ENCODE data around the gene RBM4. TPM values are rescaled to one million over a fixed set of nuclear protein-coding genes. Genes with fewer than 3 reads are reported as not detected.
A peak's percentile ranks its signal among the peaks of the same experiment; 100 is the strongest.

Gene RBM4
- polyA plus RNA-seq, 3 donors: 268 to 292 (median 286) TPM

DNA sequence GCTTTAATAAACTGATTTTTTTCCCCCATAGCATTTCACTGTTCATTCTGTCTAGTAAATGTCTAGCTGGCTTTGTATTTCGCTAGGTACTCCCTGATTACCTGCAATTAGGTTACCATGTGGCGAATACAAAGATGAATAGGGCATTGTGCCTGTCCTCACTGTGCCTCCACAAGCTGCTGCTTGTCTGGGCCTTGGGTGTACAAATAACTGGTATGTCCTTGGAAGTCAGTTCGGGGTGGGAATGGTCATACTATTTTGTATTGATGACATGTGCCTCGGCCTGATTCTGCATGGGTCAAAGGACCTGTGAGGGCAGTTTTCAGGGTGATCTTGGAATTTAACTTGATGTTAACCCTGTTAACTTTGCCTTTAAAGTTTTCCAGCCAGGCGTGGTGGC is 11.4 kb downstream of the RBM4 start:
- no peak for DNase-seq (ENCODE audit: low read depth in 3 of 3, low spot score in 2 of 3)

DNA sequence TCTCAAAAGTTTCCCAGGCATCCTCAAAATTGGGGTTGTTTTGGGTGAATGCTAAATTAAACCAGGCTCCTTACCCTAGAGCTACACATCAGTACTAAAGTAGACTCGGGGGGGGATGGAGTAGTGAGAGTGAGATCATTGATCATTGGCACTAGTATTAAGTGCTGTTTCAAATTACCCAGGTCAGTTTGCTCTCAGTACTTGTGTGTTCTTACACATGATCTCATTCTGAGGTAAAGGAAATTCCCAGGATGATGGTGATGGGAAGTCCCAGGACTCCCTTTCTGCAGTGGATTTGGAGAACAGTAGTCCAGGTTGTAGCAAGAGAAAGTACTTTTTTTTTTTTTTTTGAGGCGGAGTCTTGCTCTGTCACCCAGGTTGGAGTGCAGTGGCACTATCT is 12.5 kb downstream of the RBM4 start:
- DNase-seq (ENCODE audit: low read depth in 3 of 3, low spot score in 2 of 3): no peak

DNA sequence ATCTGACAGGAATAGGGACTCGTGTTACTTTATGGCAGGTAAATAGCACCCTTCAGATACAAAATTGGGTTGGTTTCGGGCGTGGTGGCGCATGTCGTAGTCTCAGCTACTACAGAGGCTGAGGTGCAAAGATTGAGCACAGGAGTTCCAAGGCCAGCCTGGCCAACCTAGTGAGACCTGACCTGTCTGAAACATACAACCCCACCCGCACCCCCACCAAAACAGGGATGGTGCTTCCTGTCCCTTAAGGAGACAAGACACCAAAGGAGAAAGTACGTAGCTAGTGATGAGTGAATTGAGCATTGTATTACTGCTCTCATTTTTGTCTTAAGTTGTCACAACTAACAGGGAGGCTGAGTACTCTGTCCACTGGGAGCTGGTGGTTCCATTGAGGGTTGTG is 14.1 kb downstream of the RBM4 start:
- DNase-seq (ENCODE audit: low read depth in 3 of 3, low spot score in 2 of 3): no peak

DNA sequence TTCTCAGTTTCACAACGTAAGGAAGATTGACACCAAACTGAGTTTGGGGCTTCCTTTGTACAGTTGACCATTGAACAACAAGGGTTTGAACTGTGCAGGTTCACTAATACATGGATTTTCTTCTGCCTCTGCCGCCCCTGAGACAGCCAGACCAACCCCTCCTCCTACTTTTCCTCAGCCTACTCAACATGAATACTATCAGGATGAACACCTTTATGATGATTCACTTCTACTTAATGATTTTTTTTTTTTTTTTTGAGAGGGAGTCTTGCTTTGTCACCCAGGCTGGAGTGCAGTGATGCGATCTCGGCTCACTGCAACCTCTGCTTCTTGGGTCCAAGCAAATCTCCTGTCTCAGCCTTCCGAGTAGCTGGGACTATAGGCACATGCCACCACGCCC is 14.6 kb downstream of the RBM4 start:
- DNase-seq (ENCODE audit: low read depth in 3 of 3, low spot score in 2 of 3): no peak

DNA sequence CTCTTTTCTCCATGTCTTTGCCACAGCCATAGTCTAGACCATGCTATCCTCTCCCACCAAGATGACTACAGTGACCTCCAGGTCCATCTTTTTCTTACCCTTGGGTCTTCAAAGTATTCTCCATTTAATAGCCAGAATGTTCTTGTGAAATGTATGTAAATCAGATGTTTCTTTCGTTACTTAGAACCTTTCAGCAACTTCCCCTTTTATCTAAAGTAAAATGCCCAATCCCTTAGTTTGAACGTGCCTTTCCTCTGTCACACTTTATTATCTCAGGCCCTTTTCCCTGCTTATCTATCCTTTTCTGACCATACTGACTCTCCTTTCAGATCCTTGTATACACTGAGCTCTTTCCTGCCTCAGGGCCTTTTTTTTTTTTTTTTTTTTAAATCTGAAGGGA is 21.3 kb downstream of the RBM4 start:
- no peak for DNase-seq (ENCODE audit: low read depth in 3 of 3, low spot score in 2 of 3)

DNA sequence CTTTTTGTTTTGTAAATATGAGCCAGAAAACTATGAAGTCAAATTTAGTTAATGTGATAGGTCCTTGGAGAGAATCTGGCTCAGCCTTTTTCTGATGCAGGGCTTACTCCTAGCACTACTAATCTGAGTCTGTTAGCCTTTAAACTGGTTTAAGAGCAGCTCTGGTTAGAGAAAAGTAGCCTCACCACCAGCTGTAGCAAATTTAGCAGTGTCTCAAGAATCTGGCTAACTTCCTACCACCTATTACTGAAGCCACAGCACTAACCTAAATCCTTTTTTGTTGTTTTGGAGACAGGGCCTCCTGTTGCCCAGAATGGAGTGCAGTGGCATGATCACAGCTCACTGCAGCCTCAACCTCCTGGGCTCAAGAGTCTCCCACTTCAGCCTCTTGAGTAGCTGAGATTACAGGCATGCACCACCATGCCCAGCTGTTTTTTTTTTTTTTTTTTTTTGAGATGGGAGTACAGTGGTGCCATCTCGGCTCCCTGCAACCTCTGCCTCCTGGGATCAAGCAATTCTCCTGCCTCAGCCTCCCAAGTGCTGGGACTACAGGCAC is 25.3 kb downstream of the RBM4 start:
- DNase-seq (ENCODE audit: low read depth in 3 of 3, low spot score in 2 of 3): no peak

DNA sequence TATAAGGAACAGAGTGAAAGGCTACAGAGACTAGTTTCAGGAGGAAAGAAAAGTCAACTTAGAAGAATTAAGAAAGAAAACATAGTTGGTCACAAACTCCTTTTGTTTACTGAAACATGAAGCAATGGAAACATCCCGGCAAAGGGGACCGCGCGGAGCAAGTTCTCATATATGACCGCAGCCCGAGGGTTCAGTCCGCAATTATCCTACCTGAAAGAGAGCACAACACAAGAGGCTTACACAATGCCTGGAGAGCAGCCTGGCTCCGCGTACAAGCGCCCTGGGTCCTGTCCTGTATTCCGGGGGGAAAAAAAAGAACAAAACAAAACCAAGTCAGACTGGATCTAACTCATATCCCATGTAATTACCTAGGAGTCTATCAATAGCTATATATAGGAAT is 26.9 kb downstream of the RBM4 start:
- no peak for DNase-seq (ENCODE audit: low read depth in 3 of 3, low spot score in 2 of 3)

DNA sequence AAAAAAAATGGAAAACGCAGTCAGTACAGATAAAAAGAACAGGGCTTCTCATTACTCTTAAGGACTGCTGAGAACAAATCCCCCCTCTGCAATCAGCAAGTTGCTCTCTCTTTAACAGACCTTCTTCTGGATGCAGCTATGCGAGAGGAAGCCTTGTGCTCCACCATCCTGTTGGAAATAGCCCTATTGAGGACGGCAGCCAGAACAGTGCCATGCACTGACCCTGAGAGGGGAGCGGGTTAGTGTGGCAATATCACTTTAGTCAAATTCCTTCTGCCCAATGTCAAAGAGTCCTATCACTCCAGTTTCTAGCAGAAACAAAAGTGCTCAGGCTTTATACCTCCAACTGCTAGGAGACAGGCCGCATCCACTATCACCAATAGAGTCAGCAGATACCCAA is 32.3 kb downstream of the RBM4 start:
- DNase-seq (ENCODE audit: low read depth in 3 of 3, low spot score in 2 of 3): no peak

DNA sequence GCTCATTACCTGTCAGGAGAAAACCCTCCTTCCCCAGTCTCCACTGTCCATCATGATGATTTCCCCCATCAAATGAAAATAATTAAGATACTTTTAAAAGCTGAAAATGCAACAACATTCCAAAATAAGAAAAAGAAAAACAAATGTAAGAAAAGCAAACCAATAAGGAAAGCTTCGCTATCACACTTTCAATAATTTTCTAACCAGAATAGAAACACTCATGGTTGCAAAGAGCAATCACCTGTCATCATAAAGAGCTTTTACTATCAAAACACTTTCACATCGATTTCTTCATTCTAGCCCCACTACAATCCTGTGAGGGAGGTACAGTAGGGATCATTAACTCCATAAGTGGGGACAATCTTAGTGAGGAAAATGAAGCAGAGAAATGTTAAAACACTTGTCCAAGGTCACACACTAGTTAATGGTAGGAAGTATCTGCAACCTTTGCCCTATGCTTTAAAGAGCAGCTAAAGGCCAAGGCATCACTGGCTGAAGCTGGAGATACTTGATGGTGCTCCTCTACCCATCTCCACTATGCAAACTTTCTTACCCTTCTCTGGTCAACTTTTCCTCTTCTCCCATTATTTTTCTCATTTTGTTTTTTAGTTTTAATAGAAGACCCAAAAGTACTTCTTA is 36.6 kb downstream of the RBM4 start:
- DNase-seq (ENCODE audit: low read depth in 3 of 3, low spot score in 2 of 3): no peak

DNA sequence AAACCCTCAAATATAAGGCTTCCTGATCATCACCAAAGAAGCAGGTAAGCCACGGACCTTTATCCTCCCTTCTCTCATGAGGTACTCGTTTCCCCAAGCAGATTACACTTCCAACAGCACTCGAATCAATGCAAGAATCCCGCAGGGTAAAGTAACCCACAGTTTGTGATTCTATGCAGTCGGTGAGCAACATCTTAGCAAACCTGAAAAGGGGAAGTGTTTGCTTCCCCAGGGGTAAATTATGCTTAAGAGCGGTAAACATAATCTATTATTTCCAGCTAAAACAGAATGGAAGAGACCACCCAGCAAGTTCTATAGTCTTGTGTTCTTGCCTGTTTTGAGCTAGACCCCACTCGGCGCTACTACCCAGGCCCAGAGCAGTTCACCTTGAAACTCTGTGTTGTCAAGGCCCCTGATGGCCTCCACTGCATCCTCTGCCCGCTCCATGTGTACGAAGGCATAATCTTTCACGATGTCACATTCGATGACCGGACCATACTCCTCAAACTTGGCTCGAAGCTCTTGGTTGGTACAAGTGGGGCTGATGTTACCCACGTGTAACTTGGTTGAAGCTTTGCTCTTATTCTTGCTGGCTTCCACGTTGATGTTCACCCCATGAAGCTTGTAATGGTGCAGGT is 37.9 kb downstream of the RBM4 start:
- DNase-seq (ENCODE audit: low read depth in 3 of 3, low spot score in 2 of 3): no peak

DNA sequence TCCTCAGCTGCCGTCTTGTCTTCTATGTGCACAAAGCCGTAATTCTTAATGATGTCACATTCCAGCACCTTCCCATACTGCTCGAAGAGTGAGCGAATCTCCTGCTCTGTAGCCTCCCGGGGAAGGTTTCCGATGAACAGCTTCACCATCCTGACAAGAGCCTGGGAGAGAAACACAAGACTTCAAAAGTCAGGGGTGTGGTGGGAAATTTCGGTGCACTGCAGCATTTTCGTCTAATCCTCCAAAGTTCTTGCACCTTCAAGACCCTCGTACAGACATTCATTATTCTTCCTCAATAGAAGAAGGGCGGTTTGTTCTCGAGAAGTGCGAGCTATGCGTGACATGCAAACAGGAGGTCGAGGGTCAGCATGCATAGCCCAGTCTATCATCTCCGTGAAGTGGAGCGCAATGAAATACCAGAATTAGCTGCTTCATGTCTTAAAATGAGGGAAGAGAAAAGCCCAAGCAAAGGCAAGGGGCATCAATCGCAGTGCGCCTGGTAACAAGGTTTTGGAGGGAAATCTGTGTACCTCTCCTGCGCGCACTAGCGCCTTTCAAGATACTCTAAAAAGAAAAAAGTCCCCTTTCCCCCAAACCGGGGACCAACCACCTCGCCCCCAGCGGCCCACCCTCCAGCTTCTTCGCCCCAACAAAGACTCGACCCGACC is 38.6 kb downstream of the RBM4 start:
- DNase-seq (ENCODE audit: low read depth in 3 of 3, low spot score in 2 of 3): peak in 2 of 3 donors; percentile 6 to 7

DNA sequence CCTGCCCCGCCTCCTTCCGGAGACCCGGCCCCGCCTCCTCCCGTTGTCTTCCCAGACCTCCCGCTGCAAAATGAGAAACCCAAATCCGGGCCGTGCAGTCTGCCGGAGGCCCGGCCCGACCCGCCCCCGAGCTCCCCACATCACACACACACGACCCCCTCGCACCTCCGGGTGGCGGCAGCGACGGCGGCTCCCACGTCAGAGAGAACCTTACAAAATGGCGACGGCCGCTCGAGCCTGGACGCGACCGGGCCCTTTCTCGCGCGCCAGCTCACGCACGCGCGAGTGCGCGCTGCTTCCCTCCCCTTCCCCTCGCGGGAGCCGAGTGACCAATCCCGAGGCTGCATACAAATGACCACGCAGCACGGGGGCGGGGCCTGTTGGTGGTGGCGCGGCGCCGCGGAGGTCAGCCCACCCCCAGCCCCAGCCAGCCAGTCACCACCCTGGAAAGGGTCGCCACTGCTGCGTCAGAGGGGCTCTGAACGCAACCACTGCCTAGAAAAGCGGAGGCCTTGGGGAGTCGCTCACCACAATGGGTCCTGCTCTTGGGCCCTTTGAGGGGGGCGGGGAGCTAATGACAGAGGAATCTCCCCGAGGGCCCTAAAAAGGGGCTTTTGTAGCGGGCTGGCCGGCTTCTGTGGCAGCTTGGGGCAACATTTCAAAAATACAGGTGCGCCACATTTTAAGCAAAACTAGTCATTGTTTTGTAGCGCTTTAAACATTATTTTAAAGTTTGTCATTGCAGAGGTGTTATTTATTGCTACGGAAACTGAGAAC is 39.3 kb downstream of the RBM4 start, which contains the start of gene RBM4B:
Gene RBM4B, minus strand, starts transcription at position 289 of the 777 bp plus-strand sequence. CDS start 808 bp downstream, outside the sequence.
- DNase-seq (ENCODE audit: low read depth in 3 of 3, low spot score in 2 of 3): peak; percentile 86 to 91 (median 89)

DNA sequence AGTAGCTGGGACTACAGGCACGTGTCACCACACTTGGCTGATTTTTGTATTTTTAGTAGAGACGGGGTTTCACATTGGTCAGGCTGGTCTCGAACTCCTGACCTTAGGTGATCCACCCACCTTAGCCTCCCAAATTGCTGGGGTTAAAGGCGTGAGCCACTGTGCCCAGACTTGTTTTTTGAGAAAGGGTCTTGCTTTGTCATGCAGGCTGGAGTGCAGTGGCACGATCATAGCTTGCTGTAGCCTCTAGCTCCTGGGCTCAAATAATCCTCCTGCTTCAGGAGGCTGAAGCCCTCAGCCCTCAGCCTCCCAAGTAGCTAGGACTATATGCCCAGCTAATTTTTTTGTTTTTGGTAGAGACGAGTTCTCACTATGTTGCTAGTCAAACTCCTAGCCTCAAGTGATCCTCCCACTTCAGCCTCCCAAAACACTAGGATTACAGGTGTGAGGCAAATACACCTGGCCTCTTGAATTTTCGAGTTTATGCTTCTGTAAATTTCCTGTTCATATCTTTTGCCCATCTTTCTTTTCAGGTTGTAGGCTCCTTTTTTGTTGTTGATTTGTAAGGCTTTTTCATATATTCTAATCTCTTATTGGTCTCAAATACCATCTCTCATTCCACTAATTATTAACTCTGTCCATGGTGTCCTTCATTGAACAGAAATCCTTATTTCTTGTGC is 42.6 kb downstream of the RBM4 start:
- DNase-seq (ENCODE audit: low read depth in 3 of 3, low spot score in 2 of 3): no peak

DNA sequence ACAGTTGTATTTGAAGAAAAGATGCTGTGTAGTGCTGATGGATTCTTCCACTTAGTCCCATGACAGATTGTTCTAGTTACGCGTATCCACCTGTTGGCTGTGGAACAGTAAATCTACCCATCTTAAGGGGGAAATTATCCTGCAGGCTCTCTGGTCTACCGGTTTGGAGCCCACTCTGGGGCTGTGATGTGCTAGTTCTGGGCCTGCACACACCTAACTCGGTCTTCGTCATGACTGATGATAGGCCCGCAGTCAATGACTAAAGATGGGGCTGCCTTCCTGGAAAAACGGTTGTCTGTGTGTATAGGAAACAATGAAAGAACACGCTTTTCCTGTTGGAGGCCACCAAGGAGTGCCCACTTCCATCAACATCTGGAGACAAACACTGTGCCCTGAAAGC is 45.4 kb downstream of the RBM4 start:
- no peak for DNase-seq (ENCODE audit: low read depth in 3 of 3, low spot score in 2 of 3)

DNA sequence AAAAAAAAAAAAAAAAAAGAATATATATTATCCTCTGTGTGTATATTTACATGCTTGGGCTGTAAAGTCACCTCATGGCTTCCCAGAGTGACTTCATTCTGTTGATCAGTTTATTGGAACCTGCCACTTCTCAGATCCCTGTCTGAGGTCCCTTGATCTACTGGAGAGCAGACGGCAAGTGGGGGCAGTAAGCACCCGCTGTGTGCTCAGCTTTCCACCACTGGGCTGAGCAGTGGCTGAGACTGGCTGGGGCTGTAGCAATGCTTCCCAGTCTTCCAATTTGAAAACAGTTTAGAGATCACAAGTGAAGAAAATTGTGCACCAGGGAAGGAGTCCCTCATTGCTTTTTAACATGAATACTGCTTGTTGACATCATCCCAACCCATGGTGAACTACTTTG is 46.1 kb downstream of the RBM4 start:
- no peak for DNase-seq (ENCODE audit: low read depth in 3 of 3, low spot score in 2 of 3)

DNA sequence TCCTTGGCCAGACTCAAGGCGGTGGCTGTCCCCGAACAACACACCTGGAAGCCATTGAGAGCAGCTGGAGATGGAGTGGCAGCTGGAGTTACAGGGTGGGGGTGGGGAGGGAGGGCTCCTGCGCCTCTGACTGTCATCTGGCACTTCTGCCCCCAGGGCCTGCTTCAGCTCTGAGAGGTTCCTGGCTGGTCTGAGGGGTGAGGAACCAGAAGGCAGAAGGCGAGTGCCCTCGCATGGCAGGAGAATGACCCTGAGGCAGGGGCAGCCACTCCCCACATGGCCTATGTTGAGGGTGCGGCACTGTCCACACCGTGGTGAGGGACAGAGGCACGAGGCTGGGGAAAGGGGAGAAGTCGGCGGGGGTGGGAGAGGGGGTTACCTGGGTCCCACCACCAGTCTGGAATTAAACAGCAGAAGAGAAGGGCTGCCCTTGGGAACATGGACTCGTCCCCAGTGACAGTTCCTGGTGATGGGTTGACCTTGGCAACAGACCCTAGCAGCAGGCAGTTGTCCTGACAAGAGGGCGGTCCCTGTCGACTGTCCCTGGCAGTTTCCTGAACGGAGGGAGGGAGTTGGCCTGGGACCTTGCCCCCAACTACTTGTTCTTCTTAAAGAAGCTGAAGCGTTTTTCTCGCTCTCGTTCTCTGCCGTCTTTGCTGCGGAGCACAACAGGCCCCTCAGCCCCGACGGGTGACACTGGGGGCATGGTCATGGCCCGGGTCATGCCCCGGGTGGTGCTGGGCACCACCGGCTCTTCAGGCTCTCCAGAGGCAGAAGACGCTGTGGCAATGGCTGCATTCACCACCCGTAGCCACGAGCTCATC is 47.0 kb downstream of the RBM4 start:
- no peak for DNase-seq (ENCODE audit: low read depth in 3 of 3, low spot score in 2 of 3)

DNA sequence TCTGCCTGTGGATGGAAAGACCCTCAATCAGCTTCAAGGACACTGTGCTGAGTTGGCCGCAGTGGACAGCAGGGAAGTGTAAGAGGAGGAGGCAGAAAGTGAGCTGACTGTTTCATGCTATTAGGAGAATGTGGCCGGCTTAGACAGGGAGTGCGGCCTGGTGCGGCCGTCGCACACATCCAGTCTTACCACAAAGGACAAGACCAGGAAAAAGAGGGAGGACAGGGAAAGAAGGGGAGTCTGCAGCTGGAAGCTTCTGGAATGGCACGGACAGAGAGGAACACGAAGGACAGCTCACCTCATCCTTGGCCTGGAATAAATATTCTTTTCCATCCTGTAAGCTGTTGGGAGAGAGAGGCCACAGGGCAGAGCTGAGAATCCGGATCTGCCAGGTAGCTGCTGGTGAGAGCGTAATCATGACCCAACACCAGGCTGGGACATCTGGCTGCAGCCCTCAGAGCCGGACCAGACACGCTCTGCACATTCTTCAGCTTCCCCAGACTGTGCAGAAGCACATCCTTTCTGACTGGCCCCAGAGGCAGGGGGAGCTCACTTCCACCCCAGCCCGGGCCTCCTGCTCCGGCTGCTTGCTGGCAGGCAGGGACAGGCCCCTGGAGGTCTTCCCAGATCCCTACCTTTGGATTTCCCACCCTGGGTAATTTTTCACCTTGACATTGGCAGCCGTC is 47.7 kb downstream of the RBM4 start:
- no peak for DNase-seq (ENCODE audit: low read depth in 3 of 3, low spot score in 2 of 3)

DNA sequence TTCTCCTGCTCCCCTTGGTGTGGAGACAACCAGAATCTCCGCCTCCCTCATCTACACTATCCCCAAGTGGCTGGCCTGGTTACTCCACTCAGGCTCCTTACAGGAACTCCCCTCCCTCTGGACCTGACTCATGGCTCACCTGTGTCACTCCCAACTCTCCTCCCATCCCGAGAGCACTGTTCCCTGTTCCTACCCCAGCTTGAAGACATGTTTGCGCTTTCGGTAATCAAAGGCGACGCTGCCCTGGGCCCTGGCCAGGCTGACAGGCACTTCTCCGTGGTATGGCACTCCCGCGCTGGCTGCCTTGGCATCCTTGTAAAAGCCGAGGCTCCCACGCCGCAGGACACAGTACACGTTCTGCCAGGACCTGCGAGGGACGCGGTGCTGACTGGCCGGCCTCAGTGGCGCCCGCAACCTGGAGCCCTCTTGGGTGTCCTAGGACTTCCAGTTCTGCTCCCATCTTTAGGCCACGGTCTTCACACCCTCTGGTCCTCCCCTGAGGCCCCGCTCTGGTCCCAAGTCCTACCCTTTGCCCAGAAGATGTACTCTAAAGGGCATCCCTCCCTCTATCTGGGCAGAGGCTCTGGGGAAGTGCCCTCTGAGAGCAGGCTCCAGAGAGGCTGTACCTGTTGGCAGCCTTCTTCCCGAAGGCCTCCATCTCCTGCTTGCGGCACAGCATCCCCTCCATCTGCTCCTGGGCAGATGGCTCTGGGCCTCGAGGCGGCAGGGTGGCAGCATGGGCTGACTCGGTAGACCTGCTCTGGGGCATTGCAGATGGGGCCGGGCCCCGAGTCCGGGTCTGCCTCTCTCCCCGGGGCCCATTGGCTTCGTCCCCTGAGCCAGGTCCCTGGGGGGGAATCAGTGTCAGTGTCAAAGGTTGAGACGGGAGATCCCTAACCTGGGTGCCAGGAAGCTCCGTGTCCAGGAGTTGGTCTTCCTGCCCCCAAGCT is 48.6 kb downstream of the RBM4 start:
- no peak for DNase-seq (ENCODE audit: low read depth in 3 of 3, low spot score in 2 of 3)
